ENCODE measurements around the gene MCEMP1. TPM values are rescaled to one million over a fixed set of nuclear protein-coding genes. Genes with fewer than 3 reads are reported as not detected.

MCEMP1 gene
- total RNA-seq, 4 donors from 2014 or later, result 0.41 TPM; not detected in 3

- Histone ChIP-seq H3K27ac (no peak overlapping the region), H3K4me3 (no peak overlapping the region), H3K27me3 (peaks cover 3% of the 10 kb centered on the region), H3K9me3 (no peaks in the 10 kb centered on the region), H3K36me3 (no peaks in the 10 kb centered on the region), H3K4me1 (peaks cover 15 to 30% (median 24%) of the 10 kb centered on the region in 4 donors)
- TF ChIP-seq EP300 (IDR thresholded peaks at IDR 0.05; ENCODE audit: low read depth) (no peak), POLR2AphosphoS5 (IDR thresholded peaks at IDR 0.05) (no peak), POLR2A (IDR thresholded peaks at IDR 0.05) (no peak)
- TF ChIP-seq, protein P1, sequence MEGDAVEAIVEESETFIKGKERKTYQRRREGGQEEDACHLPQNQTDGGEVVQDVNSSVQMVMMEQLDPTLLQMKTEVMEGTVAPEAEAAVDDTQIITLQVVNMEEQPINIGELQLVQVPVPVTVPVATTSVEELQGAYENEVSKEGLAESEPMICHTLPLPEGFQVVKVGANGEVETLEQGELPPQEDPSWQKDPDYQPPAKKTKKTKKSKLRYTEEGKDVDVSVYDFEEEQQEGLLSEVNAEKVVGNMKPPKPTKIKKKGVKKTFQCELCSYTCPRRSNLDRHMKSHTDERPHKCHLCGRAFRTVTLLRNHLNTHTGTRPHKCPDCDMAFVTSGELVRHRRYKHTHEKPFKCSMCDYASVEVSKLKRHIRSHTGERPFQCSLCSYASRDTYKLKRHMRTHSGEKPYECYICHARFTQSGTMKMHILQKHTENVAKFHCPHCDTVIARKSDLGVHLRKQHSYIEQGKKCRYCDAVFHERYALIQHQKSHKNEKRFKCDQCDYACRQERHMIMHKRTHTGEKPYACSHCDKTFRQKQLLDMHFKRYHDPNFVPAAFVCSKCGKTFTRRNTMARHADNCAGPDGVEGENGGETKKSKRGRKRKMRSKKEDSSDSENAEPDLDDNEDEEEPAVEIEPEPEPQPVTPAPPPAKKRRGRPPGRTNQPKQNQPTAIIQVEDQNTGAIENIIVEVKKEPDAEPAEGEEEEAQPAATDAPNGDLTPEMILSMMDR (IDR thresholded peaks at IDR 0.05), result no peak
- DNase-seq, result no peak
- WGBS, 2 donors (ENCODE audit: low coverage in 1 of 2), result 89% methylated on average over 12 of the region's 12 CpGs; no CpG with 5 or more reads in 1 of the 2 donors
- in situ Hi-C loops (cut with MboI; ENCODE audit: low pct_ligation_motif_present in 1 of 4, low pct_unique_long_range_greater_than_20kb in 1 of 4, low sequenced_read_pairs in 3 of 4), result no loop called here
- intact Hi-C loops (cut with DNase I; ENCODE audit: low total_unique reads), result no loop called here
These were observed 45.3 kb upstream of the MCEMP1 start for GRCh38 chr19:7631577-7631976.

DNA sequence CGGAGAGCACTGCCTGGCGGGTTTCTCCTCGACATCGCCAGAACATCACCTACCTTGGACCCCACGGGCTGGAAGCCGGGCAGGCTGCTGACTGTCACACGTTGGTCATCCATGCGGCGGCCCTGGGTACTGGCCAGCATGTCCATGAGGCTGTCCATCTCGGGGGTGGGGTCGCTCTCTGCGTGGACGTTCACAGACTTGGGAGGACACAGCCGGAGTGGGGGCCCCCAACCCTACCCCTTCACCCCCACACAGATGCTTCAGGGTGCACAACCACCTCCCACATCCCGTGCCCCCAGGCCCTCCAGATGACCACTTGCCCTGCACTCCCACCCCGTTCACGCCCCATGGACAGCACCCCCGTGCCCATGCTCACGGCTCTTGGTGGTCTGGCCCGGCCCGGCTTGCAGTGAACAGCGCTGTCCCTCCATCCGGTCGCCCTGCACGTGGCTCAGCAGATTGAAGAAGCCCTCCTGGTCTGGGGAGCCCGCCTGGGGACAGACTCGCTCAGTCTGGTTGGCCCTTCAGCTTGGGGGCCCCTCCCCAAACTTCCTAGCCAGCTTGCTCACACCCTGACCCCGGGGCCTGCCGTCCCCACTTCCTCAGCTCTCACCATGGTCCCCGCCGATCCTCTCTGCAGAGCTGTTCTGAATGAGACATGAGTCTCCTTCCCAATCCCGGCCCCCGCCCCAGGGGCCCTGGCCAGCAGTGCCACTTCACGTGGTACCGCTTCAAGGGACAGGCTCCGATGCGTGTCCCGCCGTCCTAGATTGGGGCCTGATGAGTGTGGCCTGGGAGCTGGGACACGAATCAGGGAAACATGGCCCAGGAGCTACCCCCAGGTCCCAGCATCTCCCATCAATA is 44.3 kb upstream of the MCEMP1 start:
- peaks cover 15 to 30% (median 26%) of the 10 kb centered on the region in 4 donors for H3K4me1 ChIP-seq
- no peak for TF ChIP-seq EP300 (IDR thresholded peaks at IDR 0.05; ENCODE audit: low read depth)
- no peak for TF ChIP-seq POLR2A (IDR thresholded peaks at IDR 0.05)
- TF ChIP-seq, protein P1 (IDR thresholded peaks at IDR 0.05), result no peak
- no peak for TF ChIP-seq POLR2AphosphoS5 (IDR thresholded peaks at IDR 0.05)
- no peak overlapping the region for H3K27ac ChIP-seq
- no peak for DNase-seq
- no peak overlapping the region for H3K4me3 ChIP-seq
- 91 to 94% methylated on average over 3 to 32 of the region's 40 CpGs for WGBS, 2 donors (ENCODE audit: low coverage in 1 of 2)
- in situ Hi-C loops (cut with MboI; ENCODE audit: low pct_ligation_motif_present in 1 of 4, low pct_unique_long_range_greater_than_20kb in 1 of 4, low sequenced_read_pairs in 3 of 4), result no loop called here
- no peaks in the 10 kb centered on the region for H3K36me3 ChIP-seq
- H3K27me3 ChIP-seq, result peaks cover 9% of the 10 kb centered on the region
- no peaks in the 10 kb centered on the region for H3K9me3 ChIP-seq
- intact Hi-C loops (cut with DNase I; ENCODE audit: low total_unique reads), result no loop called here

DNA sequence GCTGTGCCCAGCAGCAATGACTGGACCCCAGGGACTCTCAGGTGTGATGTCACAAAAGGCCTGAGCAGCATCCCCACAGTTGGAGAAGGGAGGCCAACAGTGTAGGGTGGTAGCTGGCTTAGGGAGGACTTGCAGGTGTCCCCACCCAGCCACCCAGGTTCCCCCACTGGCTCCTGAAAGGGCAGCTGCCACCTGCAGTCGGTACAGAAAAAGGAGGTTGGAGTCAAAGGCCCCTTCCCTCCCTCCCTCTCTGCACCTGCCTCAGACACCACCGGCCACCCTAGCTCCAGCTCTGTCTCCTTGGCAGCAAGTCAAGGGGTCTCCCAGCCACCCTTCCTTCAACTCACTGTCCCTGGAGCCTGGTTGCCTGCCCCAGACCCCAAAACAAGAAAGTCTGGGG is 43.2 kb upstream of the MCEMP1 start, which contains the start of gene PCP2:
Gene PCP2 (minus strand): TSS at position 22 of the 400 bp plus-strand sequence. CDS start 262 bp downstream, outside the sequence.
- TF ChIP-seq POLR2AphosphoS5 (IDR thresholded peaks at IDR 0.05) (no peak), POLR2A (IDR thresholded peaks at IDR 0.05) (no peak), EP300 (IDR thresholded peaks at IDR 0.05; ENCODE audit: low read depth) (no peak)
- TF ChIP-seq, protein P1 (IDR thresholded peaks at IDR 0.05), result no peak
- H3K9me3 ChIP-seq, result no peaks in the 10 kb centered on the region
- no peak within 1 kb of the TSS for H3K27ac ChIP-seq
- H3K4me1 ChIP-seq, result peaks cover 7 to 23% (median 18%) of the 10 kb centered on the region in 4 donors
- peaks cover 11% of the 10 kb centered on the region for H3K27me3 ChIP-seq
- in situ Hi-C loops (cut with MboI; ENCODE audit: low pct_ligation_motif_present in 1 of 4, low pct_unique_long_range_greater_than_20kb in 1 of 4, low sequenced_read_pairs in 3 of 4) (no loop called here), intact Hi-C loops (cut with DNase I; ENCODE audit: low total_unique reads) (no loop called here)
- H3K36me3 ChIP-seq, result no peaks in the 10 kb centered on the region
- no peak within 1 kb of the TSS for H3K4me3 ChIP-seq
- no peak for DNase-seq
- 54% methylated on average over 2 of the region's 2 CpGs; no CpG with 5 or more reads in 1 of the 2 donors for WGBS, 2 donors (ENCODE audit: low coverage in 1 of 2)

DNA sequence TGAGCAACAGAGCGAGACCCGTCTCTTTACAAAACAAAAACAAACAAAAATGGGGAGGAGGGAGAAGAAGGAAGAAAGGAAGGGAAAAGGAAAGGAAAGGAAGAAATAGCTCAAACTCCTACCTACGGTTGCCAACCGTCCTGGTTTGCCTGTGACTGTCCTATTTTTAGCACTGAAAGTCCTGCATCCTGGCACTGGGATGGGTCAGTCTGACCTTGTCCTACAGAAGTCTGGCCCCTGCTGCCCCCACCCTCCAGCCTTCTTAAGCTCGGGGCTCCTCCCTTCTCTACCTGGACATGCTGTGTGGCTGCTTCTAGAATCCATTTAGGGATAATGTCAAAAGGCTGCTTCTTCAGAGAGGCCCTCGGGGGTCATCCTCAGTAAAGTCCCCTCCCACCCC is 41.2 kb upstream of the MCEMP1 start:
- Histone ChIP-seq H3K27me3 (peaks cover 11% of the 10 kb centered on the region), H3K36me3 (no peaks in the 10 kb centered on the region), H3K27ac (no peak overlapping the region), H3K9me3 (no peaks in the 10 kb centered on the region), H3K4me1 (peaks cover 2 to 14% (median 8%) of the 10 kb centered on the region in 4 donors), H3K4me3 (no peak overlapping the region)
- TF ChIP-seq EP300 (IDR thresholded peaks at IDR 0.05; ENCODE audit: low read depth) (no peak), POLR2AphosphoS5 (IDR thresholded peaks at IDR 0.05) (no peak), POLR2A (IDR thresholded peaks at IDR 0.05) (no peak)
- TF ChIP-seq, protein P1 (IDR thresholded peaks at IDR 0.05), result no peak
- DNase-seq, result no peak
- intact Hi-C loops (cut with DNase I; ENCODE audit: low total_unique reads) (no loop called here), in situ Hi-C loops (cut with MboI; ENCODE audit: low pct_ligation_motif_present in 1 of 4, low pct_unique_long_range_greater_than_20kb in 1 of 4, low sequenced_read_pairs in 3 of 4) (no loop called here)
- 58 to 80% methylated on average over 1 to 6 of the region's 6 CpGs for WGBS, 2 donors (ENCODE audit: low coverage in 1 of 2)

Measured in transverse colon (tissue), 4 donors.